Astrocyte (in vitro differentiated cells and primary cell): Measurements from ENCODE around the gene ARHGAP20. TPM values are rescaled to one million over a fixed set of nuclear protein-coding genes. Genes with fewer than 3 reads are reported as not detected.
A peak's percentile ranks its signal among the peaks of the same experiment; 100 is the strongest.

Experiments used
- DNase-seq: peaks from one replicate; pipeline ENCODE4 v3.0.0-alpha.2; 2010; ENCODE audit warnings: low read depth
- FAIRE-seq: peaks from 2 replicates; lab custom pipeline; 2011; peaks lifted over from hg19 to GRCh38; lab: Jason Lieb, UNC
- H2AFZ ChIP-seq: 2 replicates; pipeline ENCODE4 v1.6.0; 2012; ENCODE audit warnings: low read depth, low read length, inconsistent platforms
- H3K27ac ChIP-seq: 2 replicates; pipeline ENCODE4 v1.5.1; 2011; ENCODE audit warnings: low read depth, low read length, inconsistent platforms
- H3K27me3 ChIP-seq: 2 replicates; pipeline ENCODE4 v1.6.0; 2011; ENCODE audit warnings: low read length, inconsistent platforms; ENCODE audit not compliant: insufficient read depth
- H3K36me3 ChIP-seq: 2 replicates; pipeline ENCODE4 v1.5.1; 2011; ENCODE audit warnings: low read length, inconsistent platforms; ENCODE audit not compliant: insufficient read depth
- H3K4me1 ChIP-seq: 2 replicates; pipeline ENCODE4 v1.5.1; 2011; ENCODE audit warnings: low read length, inconsistent platforms; ENCODE audit not compliant: insufficient read depth
- H3K4me2 ChIP-seq: 2 replicates; pipeline ENCODE4 v1.6.0; 2012; ENCODE audit warnings: low read length, inconsistent platforms
- H3K4me3 ChIP-seq: 2 replicates; pipeline ENCODE4 v1.5.1; 2011; ENCODE audit warnings: low read depth, mild to moderate bottlenecking, low read length, inconsistent platforms; ENCODE audit not compliant: insufficient read depth
- H3K79me2 ChIP-seq: 2 replicates; pipeline ENCODE4 v1.6.0; 2012; ENCODE audit warnings: mild to moderate bottlenecking, low read length, inconsistent platforms; ENCODE audit not compliant: insufficient read depth
- H3K9ac ChIP-seq: 2 replicates; pipeline ENCODE4 v1.6.0; 2012; ENCODE audit warnings: mild to moderate bottlenecking, low read length, inconsistent platforms
- H3K9me3 ChIP-seq: 2 replicates; pipeline ENCODE4 v1.5.1; 2012; ENCODE audit warnings: low read depth, mild to moderate bottlenecking, low read length, inconsistent platforms; ENCODE audit not compliant: insufficient read depth
- H4K20me1 ChIP-seq: 2 replicates; pipeline ENCODE4 v1.6.0; 2012; ENCODE audit warnings: low read length, inconsistent platforms; ENCODE audit not compliant: insufficient read depth
- H3K27ac Mint-ChIP-seq: one replicate; pipeline ENCODE4 v1.8.0; 2021; ENCODE audit warnings: mild to moderate bottlenecking, mixed read lengths; ENCODE audit not compliant: unreplicated experiment
- H3K27me3 Mint-ChIP-seq: one replicate; pipeline ENCODE4 v1.8.0; 2021; ENCODE audit warnings: low read depth, mixed read lengths; ENCODE audit not compliant: unreplicated experiment
- H3K36me3 Mint-ChIP-seq: one replicate; pipeline ENCODE4 v1.8.0; 2021; ENCODE audit warnings: low read depth, mixed read lengths; ENCODE audit not compliant: unreplicated experiment
- H3K4me1 Mint-ChIP-seq: one replicate; pipeline ENCODE4 v1.8.0; 2021; ENCODE audit warnings: low read depth, mixed read lengths; ENCODE audit not compliant: unreplicated experiment
- H3K4me3 Mint-ChIP-seq: one replicate; pipeline ENCODE4 v1.8.0; 2021; ENCODE audit warnings: mild to moderate bottlenecking, moderate library complexity, mixed read lengths; ENCODE audit not compliant: unreplicated experiment
- H3K9me3 Mint-ChIP-seq: one replicate; pipeline ENCODE4 v1.8.0; 2021; ENCODE audit warnings: mild to moderate bottlenecking, mixed read lengths; ENCODE audit not compliant: unreplicated experiment
- CTCF ChIP-seq: IDR thresholded peaks from 2 replicates; pipeline ENCODE4 v1.5.1; 2011; ENCODE audit warnings: low read depth, mild to moderate bottlenecking, inconsistent platforms, low read length, moderate library complexity; ENCODE audit not compliant: insufficient read depth
- EZH2 ChIP-seq: IDR thresholded peaks from 2 replicates; pipeline ENCODE4 v1.6.1; 2012; ENCODE audit warnings: mild to moderate bottlenecking, low read length, inconsistent platforms; ENCODE audit not compliant: insufficient read depth
- total RNA-seq: library from RNA; stranded (reverse); gene quantifications from 2 replicates; pipeline ENCODE4 v1.2.1, GENCODE V29; 2021

Gene ARHGAP20
- total RNA-seq, 1 donor from 2014 or later: 0.11 TPM

- H3K36me3 ChIP-seq: no peaks in the 10 kb centered on the region
- H3K9me3 Mint-ChIP-seq: no peaks in the 10 kb centered on the region
- peaks cover 20% of the 10 kb centered on the region for H3K4me1 ChIP-seq
- peak overlapping the region; percentile 93 for H3K4me2 ChIP-seq
- H3K4me1 Mint-ChIP-seq: peaks cover 2% of the 10 kb centered on the region
- H3K4me3 ChIP-seq: peak overlapping the region; percentile 55
- no peak overlapping the region for H3K9ac ChIP-seq
- no peaks in the 10 kb centered on the region for H3K36me3 Mint-ChIP-seq
- FAIRE-seq (no peak), DNase-seq (peak; percentile 47)
- peaks cover 37% of the 10 kb centered on the region for H3K27me3 Mint-ChIP-seq
- no peaks in the 10 kb centered on the region for H3K9me3 ChIP-seq
- H3K4me3 Mint-ChIP-seq: peak overlapping the region; percentile 72
- no peak overlapping the region for H3K27ac Mint-ChIP-seq
- peak overlapping the region; percentile 79 for H2AFZ ChIP-seq
- TF ChIP-seq EZH2 (peak; percentile 28), CTCF (no peak)
- H4K20me1 ChIP-seq: no peaks in the 10 kb centered on the region
- peaks cover 19% of the 10 kb centered on the region for H3K27me3 ChIP-seq
- no peak overlapping the region for H3K27ac ChIP-seq
- H3K79me2 ChIP-seq: no peaks in the 10 kb centered on the region
These were observed 617 bp upstream of the ARHGAP20 start for GRCh38 chr11:110712659-110713448.

GRCh38 chr11:110711448-110711775 lies 825 bp downstream of the ARHGAP20 start:
- TF ChIP-seq EZH2: peak; percentile 72
- TF ChIP-seq CTCF: no peak
- Histone ChIP-seq H3K4me2 (peak overlapping the region; percentile 93), H3K9me3 (no peaks in the 10 kb centered on the region), H3K27me3 (peaks cover 19% of the 10 kb centered on the region), H3K4me1 (peaks cover 20% of the 10 kb centered on the region), H3K4me3 (peak overlapping the region; percentile 54), H3K9ac (peak overlapping the region; percentile 38), H2AFZ (peak overlapping the region; percentile 78), H3K79me2 (no peaks in the 10 kb centered on the region), H4K20me1 (no peaks in the 10 kb centered on the region), H3K27ac (no peak overlapping the region), H3K36me3 (no peaks in the 10 kb centered on the region)
- FAIRE-seq: no peak
- Mint-ChIP-seq H3K4me1 (peaks cover 2% of the 10 kb centered on the region), H3K9me3 (no peaks in the 10 kb centered on the region), H3K4me3 (peak overlapping the region; percentile 83), H3K27ac (no peak overlapping the region), H3K36me3 (no peaks in the 10 kb centered on the region), H3K27me3 (peaks cover 37% of the 10 kb centered on the region)
- DNase-seq: no peak
